ENCODE results near the gene ZNF511. TPM values are rescaled to one million over a fixed set of nuclear protein-coding genes. Genes with fewer than 3 reads are reported as not detected.
A peak's percentile ranks its signal among the peaks of the same experiment; 100 is the strongest.

ZNF511 gene
- total and polyA plus RNA-seq, 2 donors (not counting 1 experiment from before 2014, with no cell fraction given): 30.7 to 45.1 TPM

GRCh38 chr10:133280391-133281059 is 28.2 kb upstream of the ZNF511 start:
- POLR2A ChIA-PET: interaction anchor here (0.6 to 1.3 kb wide), 3 partner anchors 17 to 20 kb away, joined by 3 read pairs; no protein-coding TSS in a partner anchor
- H3K4me3 Mint-ChIP-seq: no peak overlapping the region
- peaks cover 32% of the 10 kb centered on the region for H3K4me1 Mint-ChIP-seq
- H3K79me2 ChIP-seq (ENCODE audit: control insufficient read depth, insufficient read depth, low read length): peaks cover 8% of the 10 kb centered on the region
- no peaks in the 10 kb centered on the region for H3K9me3 ChIP-seq (ENCODE audit: control extremely low read depth in 1 of 3, control insufficient read depth in 2 of 3, insufficient read depth in 1 of 3, low read length in 2 of 3)
- H4K20me1 ChIP-seq (ENCODE audit: control insufficient read depth, insufficient read depth, low read length, poor library complexity, severe bottlenecking): peaks cover 7% of the 10 kb centered on the region
- no peak overlapping the region for H3K9ac ChIP-seq (ENCODE audit: low read length)
- WGBS (ENCODE audit: insufficient coverage): 95% methylated on average over 10 of the region's 10 CpGs
- TF ChIP-seq CTCF (IDR thresholded peaks at IDR 0.05): no peak
- H3K27ac Mint-ChIP-seq: peak overlapping the region; percentile 56
- no peak overlapping the region for H2AFZ ChIP-seq (ENCODE audit: insufficient read depth, low read depth, low read length, poor library complexity, severe bottlenecking)
- no peak overlapping the region for H3K4me3 ChIP-seq (ENCODE audit: control extremely low read depth in 1 of 5, extremely low read depth in 1 of 5, insufficient read depth in 1 of 5, low read depth in 2 of 5, low read length in 4 of 5)
- CTCF ChIA-PET: interaction anchor here (1.4 to 3.7 kb wide), 2 partner anchors 27 to 49 kb away, joined by 7 to 21 read pairs; no protein-coding TSS in a partner anchor
- DNase-seq (no peak), ATAC-seq (ENCODE audit: low read depth) (no peak)
- H3K4me2 ChIP-seq (replicated peaks; ENCODE audit: low read depth, low read length, poor library complexity, severe bottlenecking): no peak overlapping the region
- H3K36me3 ChIP-seq (replicated peaks in 1 of 2; ENCODE audit: control extremely low read depth in 1 of 2, control insufficient read depth in 1 of 2, extremely low read depth in 1 of 2, insufficient read depth in 2 of 2, low read length in 1 of 2): peaks cover 0 to 40% of the 10 kb centered on the region in 2 experiments
- intact Hi-C loops (cut with micrococcal nuclease): no loop called here
- no peak overlapping the region for H3K27ac ChIP-seq (ENCODE audit: low read length in 2 of 2)
- no peaks in the 10 kb centered on the region for H3K27me3 ChIP-seq (replicated peaks in 1 of 4; ENCODE audit: control extremely low read depth in 1 of 4, control insufficient read depth in 3 of 4, insufficient read depth in 4 of 4, low read length in 3 of 4)
- H3K4me1 ChIP-seq (ENCODE audit: control insufficient read depth in 2 of 2, insufficient read depth in 2 of 2, low read length in 2 of 2): peaks cover 37 to 47% of the 10 kb centered on the region in 2 donors
- no peaks in the 10 kb centered on the region for H3K9me3 Mint-ChIP-seq (ENCODE audit: insufficient read depth)
- H3K27me3 Mint-ChIP-seq: no peaks in the 10 kb centered on the region

- Histone ChIP-seq H3K79me2 (ENCODE audit: control insufficient read depth, insufficient read depth, low read length) (peaks cover 3% of the 10 kb centered on the region), H3K27ac (ENCODE audit: low read length in 2 of 2) (no peak overlapping the region), H3K36me3 (replicated peaks in 1 of 2; ENCODE audit: control extremely low read depth in 1 of 2, control insufficient read depth in 1 of 2, extremely low read depth in 1 of 2, insufficient read depth in 2 of 2, low read length in 1 of 2) (peaks cover 0 to 46% of the 10 kb centered on the region in 2 experiments), H4K20me1 (ENCODE audit: control insufficient read depth, insufficient read depth, low read length, poor library complexity, severe bottlenecking) (peaks cover 7% of the 10 kb centered on the region), H3K9ac (ENCODE audit: low read length) (no peak overlapping the region), H3K4me3 (ENCODE audit: control extremely low read depth in 1 of 5, extremely low read depth in 1 of 5, insufficient read depth in 1 of 5, low read depth in 2 of 5, low read length in 4 of 5) (no peak overlapping the region), H3K9me3 (ENCODE audit: control extremely low read depth in 1 of 3, control insufficient read depth in 2 of 3, insufficient read depth in 1 of 3, low read length in 2 of 3) (no peaks in the 10 kb centered on the region), H3K4me2 (replicated peaks; ENCODE audit: low read depth, low read length, poor library complexity, severe bottlenecking) (no peak overlapping the region), H2AFZ (ENCODE audit: insufficient read depth, low read depth, low read length, poor library complexity, severe bottlenecking) (no peak overlapping the region), H3K27me3 (replicated peaks in 1 of 4; ENCODE audit: control extremely low read depth in 1 of 4, control insufficient read depth in 3 of 4, insufficient read depth in 4 of 4, low read length in 3 of 4) (no peaks in the 10 kb centered on the region), H3K4me1 (ENCODE audit: control insufficient read depth in 2 of 2, insufficient read depth in 2 of 2, low read length in 2 of 2) (peaks cover 33 to 42% of the 10 kb centered on the region in 2 donors)
- DNase-seq (no peak), ATAC-seq (ENCODE audit: low read depth) (no peak)
- CTCF ChIA-PET: interaction anchor here (1.1 to 3.7 kb wide), 3 partner anchors 26 to 48 kb away, joined by 5 to 21 read pairs (median 7); no protein-coding TSS in a partner anchor
- Mint-ChIP-seq H3K4me3 (no peak overlapping the region), H3K27ac (no peak overlapping the region), H3K27me3 (no peaks in the 10 kb centered on the region), H3K9me3 (ENCODE audit: insufficient read depth) (no peaks in the 10 kb centered on the region), H3K4me1 (peaks cover 29% of the 10 kb centered on the region)
- WGBS (ENCODE audit: insufficient coverage): 98% methylated on average over 12 of the region's 15 CpGs
- TF ChIP-seq EZH2 (IDR thresholded peaks at IDR 0.05; ENCODE audit: borderline replicate concordance, insufficient read depth, low read depth, low read length, poor library complexity, severe bottlenecking) (no peak), CTCF (IDR thresholded peaks at IDR 0.05) (no peak)
- POLR2A ChIA-PET: interaction anchor here (0.6 to 1.1 kb wide), 2 partner anchors 17 to 20 kb away, joined by 3 read pairs; no protein-coding TSS in a partner anchor
- intact Hi-C loops (cut with micrococcal nuclease): no loop called here
Observed at GRCh38 chr10:133281084-133281483, 27.6 kb upstream of the ZNF511 start.
